Uterus (tissue), 4 donors: ENCODE data around the gene NAV2. TPM values are rescaled to one million over a fixed set of nuclear protein-coding genes. Genes with fewer than 3 reads are reported as not detected.

Source experiments
- DNase-seq, 2 donors: peaks; one replicate each; pipeline ENCODE4 v3.0.0-alpha.2; 2019 to 2020
- H3K27ac ChIP-seq, 2 donors: fragments of 200-600 bp; sonication (generic); 1 replicate in 1 of 2; 2 replicates in 1 of 2; pipeline ENCODE4 v1.5.1; 2016 to 2018
- H3K27me3 ChIP-seq, 2 donors: fragments of 200-600 bp; sonication (generic); one replicate each; pipeline ENCODE4 v1.5.1; 2018 to 2019; ENCODE audit warnings: control low read depth in 1 of 2
- H3K36me3 ChIP-seq, 2 donors: fragments of 200-600 bp; sonication (generic); one replicate each; pipeline ENCODE4 v1.5.1; 2019; ENCODE audit warnings: control low read depth in 1 of 2
- H3K4me1 ChIP-seq, 2 donors: fragments of 200-600 bp; sonication (generic); one replicate each; pipeline ENCODE4 v1.5.1; 2018 to 2019; ENCODE audit warnings: control low read depth in 1 of 2
- H3K4me3 ChIP-seq, 2 donors: fragments of 200-600 bp; sonication (generic); 1 replicate in 1 of 2; 2 replicates in 1 of 2; pipeline ENCODE4 v1.5.1; 2018 to 2019; ENCODE audit warnings: mild to moderate bottlenecking in 1 of 2
- H3K9me3 ChIP-seq, 2 donors: fragments of 200-600 bp; sonication (generic); one replicate each; pipeline ENCODE4 v1.5.1; 2019; ENCODE audit warnings: control low read depth in 1 of 2
- POLR2A ChIP-seq, 2 donors: fragments of 450-650 bp; IDR thresholded peaks; one replicate each; pipeline ENCODE4 v1.6.1; 2016; ENCODE audit warnings: antibody characterized with exemption in 2 of 2, mild to moderate bottlenecking in 1 of 2, moderate library complexity in 1 of 2
- intact Hi-C: fragments of 100-400 bp; cut with DNase I; formaldehyde crosslinking; loops from one replicate; pipeline ENCODE4 v1.15.1; 2023; ENCODE audit warnings: low total_unique reads
- total RNA-seq, 4 donors: library from RNA; depleted of rRNA in 3 of 4; stranded (reverse); fragments of >200 nt in 3 of 4; gene quantifications; one replicate each; pipeline versions ENCODE4 v1.1.0 to v1.2.4, GENCODE V29; 2014 to 2023
- TF ChIP-seq, protein P1 (sequence below), 4 experiments: fragments of 200-600 bp in 2 of 4; fragments of 450-650 bp in 2 of 4; sonication (generic) in 2 of 4; IDR thresholded peaks; one replicate each; pipeline ENCODE4 v1.5.1; 2016 to 2019; ENCODE audit warnings: antibody characterized with exemption in 4 of 4, mild to moderate bottlenecking in 2 of 4, moderate library complexity in 1 of 4
- donor health status: DM: yes; HTN: yes; CAD: no.

Gene NAV2
- total RNA-seq, 4 donors from 2014 or later: 2.6 to 31.6 (median 5.7) TPM

DNA sequence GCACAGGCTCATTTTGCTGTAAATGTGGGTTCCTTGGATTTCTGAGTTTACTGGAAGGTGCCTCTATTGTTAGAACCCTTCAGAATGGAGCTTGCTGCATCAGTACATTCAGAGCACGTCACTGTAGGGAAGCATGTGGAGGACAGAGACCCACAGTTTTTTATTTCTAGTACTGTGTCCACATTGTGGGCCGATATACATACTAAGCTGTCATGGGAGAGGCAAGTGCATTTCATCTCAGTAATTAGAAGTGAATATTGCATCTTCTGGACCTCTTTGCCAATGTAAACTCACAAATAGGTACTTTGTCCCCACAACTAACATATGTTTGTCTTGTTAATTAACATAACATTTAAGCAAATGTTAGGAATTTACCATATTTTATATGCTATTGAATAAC is 139.7 kb downstream of the NAV2 start:
- H3K4me3 ChIP-seq: no peak overlapping the region
- no peaks in the 10 kb centered on the region for H3K4me1 ChIP-seq

DNA sequence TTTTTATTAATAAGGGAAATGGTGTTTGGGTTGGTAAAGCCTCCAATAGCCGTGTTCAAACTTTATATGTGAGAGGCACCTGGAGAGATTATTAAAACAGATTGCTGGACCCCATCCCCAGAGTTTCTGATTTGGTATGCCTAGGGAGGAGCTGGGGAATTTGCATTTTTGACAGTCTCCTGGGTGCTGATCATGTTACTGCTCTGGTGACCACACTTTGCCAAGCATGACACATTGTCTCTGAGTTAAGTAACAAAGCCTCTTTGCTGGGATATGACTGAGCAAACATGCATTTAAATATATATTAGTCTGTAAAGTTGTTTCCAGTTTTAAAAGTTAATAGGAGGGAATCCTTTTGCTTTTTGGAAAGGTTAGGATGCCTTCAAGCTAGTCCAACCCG is 140.4 kb downstream of the NAV2 start:
- intact Hi-C loops: no loop called here
- Histone ChIP-seq H3K27ac (no peak overlapping the region), H3K27me3 (no peaks in the 10 kb centered on the region), H3K9me3 (no peaks in the 10 kb centered on the region), H3K36me3 (no peaks in the 10 kb centered on the region), H3K4me1 (no peaks in the 10 kb centered on the region), H3K4me3 (no peak overlapping the region)
- no peak for DNase-seq
- no peak for TF ChIP-seq POLR2A (IDR thresholded peaks at IDR 0.05)
- TF ChIP-seq, protein P1, sequence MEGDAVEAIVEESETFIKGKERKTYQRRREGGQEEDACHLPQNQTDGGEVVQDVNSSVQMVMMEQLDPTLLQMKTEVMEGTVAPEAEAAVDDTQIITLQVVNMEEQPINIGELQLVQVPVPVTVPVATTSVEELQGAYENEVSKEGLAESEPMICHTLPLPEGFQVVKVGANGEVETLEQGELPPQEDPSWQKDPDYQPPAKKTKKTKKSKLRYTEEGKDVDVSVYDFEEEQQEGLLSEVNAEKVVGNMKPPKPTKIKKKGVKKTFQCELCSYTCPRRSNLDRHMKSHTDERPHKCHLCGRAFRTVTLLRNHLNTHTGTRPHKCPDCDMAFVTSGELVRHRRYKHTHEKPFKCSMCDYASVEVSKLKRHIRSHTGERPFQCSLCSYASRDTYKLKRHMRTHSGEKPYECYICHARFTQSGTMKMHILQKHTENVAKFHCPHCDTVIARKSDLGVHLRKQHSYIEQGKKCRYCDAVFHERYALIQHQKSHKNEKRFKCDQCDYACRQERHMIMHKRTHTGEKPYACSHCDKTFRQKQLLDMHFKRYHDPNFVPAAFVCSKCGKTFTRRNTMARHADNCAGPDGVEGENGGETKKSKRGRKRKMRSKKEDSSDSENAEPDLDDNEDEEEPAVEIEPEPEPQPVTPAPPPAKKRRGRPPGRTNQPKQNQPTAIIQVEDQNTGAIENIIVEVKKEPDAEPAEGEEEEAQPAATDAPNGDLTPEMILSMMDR (IDR thresholded peaks at IDR 0.05): no peak

More for the DNA sequence above, 139.7 kb downstream of the NAV2 start:
- DNase-seq: no peak
- Histone ChIP-seq H3K27ac (no peak overlapping the region), H3K36me3 (no peaks in the 10 kb centered on the region), H3K9me3 (no peaks in the 10 kb centered on the region), H3K27me3 (no peaks in the 10 kb centered on the region)
- intact Hi-C loops: no loop called here
- no peak for TF ChIP-seq POLR2A (IDR thresholded peaks at IDR 0.05)
- TF ChIP-seq, protein P1 (IDR thresholded peaks at IDR 0.05): no peak

DNA sequence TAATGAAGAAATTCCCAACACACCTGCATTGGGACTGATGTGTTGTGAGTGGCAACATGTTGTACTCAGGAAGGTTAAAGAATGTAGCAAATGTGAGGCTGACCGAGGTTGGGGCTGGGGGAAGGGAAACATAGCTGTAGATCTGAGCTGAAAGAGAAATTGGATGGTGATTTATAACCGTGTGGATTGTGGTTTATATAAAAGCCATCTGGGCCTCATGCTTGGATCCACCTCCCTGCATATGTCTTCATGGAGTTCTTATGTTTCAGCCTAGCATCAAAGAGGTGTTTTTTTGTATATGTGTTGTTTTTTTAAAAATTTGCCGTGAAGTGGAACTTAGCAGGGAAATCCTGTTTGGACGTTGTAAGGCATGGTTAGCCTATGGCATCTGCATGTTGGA is 141.3 kb downstream of the NAV2 start:
- TF ChIP-seq, protein P1 (IDR thresholded peaks at IDR 0.05): no peak
- no peak for TF ChIP-seq POLR2A (IDR thresholded peaks at IDR 0.05)
- DNase-seq: no peak
- Histone ChIP-seq H3K4me1 (no peaks in the 10 kb centered on the region), H3K9me3 (no peaks in the 10 kb centered on the region), H3K27ac (no peak overlapping the region), H3K4me3 (no peak overlapping the region), H3K36me3 (no peaks in the 10 kb centered on the region), H3K27me3 (no peaks in the 10 kb centered on the region)
- intact Hi-C loops: no loop called here

DNA sequence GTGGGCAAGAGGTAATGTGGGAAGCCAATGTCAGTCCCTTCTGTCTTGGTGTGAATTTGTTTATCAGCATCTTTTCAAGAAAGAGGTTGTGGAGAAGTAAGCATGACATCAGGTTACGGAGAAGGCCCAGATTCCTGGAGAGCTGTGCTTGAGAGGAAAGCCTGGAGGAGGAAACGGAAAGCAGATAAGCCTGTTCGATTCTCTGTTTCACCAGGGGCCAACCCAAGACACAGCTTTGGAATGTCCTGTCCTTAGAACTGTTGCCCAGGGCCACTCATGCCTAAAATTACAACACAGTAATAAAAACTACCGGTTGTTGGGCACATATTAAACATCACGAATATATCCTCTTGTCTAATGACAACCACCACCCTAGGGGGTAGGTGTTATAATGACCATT is 148.5 kb downstream of the NAV2 start:
- no peaks in the 10 kb centered on the region for H3K27me3 ChIP-seq
- TF ChIP-seq POLR2A (IDR thresholded peaks at IDR 0.05): no peak
- TF ChIP-seq, protein P1 (IDR thresholded peaks at IDR 0.05): no peak
- no peaks in the 10 kb centered on the region for H3K9me3 ChIP-seq
- H3K27ac ChIP-seq: no peak overlapping the region
- no peaks in the 10 kb centered on the region for H3K4me1 ChIP-seq
- H3K36me3 ChIP-seq: no peaks in the 10 kb centered on the region
- DNase-seq: no peak
- no peak overlapping the region for H3K4me3 ChIP-seq
- intact Hi-C loops: no loop called here

DNA sequence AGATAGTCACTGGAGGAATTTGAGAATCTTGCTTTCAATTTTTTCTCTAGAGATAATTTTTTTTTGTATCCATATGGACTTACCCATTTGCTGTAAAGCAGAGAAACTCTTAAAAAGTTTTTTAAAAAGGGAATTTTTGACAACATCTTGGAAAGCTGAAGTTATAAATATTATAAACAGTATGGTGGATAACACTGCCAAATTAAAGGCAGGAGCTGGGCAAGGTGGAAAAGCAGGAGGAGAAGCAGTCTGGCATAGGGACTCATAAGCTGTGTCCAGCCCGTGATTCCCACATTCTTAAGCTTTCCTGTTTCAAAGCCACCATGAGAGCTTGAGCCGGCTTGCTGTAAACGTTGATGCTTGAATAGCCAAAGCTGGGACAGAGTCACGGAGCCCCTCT is 149.5 kb downstream of the NAV2 start:
- H3K36me3 ChIP-seq: no peaks in the 10 kb centered on the region
- no peaks in the 10 kb centered on the region for H3K4me1 ChIP-seq
- H3K4me3 ChIP-seq: no peak overlapping the region
- intact Hi-C loops: no loop called here
- DNase-seq: no peak
- H3K27ac ChIP-seq: no peak overlapping the region
- TF ChIP-seq POLR2A (IDR thresholded peaks at IDR 0.05): no peak
- TF ChIP-seq, protein P1 (IDR thresholded peaks at IDR 0.05): no peak
- no peaks in the 10 kb centered on the region for H3K9me3 ChIP-seq
- no peaks in the 10 kb centered on the region for H3K27me3 ChIP-seq
